ENCODE data around the gene USP31.

DNA sequence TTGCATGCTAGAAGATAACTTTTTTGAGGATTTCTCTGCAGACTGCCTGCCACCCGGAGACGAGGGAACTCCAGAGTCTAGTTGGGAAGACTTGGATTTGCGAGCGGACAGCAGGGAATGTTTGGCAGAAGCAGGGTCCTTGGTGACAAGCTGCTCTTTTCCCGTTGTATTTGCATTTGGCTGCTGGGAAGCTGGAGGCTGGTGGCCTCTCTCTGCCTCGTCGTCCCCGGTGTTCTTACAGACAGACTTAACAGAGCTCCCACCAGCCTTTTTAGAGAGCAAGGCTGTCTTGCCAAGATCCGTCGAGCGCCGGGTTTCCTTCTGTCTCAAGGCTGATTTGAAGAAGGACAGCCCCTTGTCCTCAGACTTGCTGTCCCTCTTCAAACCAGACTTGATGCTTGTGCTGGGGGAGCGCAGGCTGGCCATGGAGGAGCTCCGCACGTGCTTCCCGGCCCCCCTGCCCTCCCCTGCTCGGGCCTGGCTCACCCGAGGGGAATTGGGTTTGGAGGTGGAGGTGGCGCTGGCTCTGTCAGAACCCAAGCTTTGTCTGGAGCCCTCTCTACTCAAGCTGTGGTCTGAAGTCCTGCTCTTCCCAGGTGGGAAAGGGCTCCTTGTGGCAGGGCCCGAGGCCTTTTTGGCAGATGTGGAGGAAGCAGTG lies 81.0 kb downstream of the USP31 start:
- TF ChIP-seq, protein P1, sequence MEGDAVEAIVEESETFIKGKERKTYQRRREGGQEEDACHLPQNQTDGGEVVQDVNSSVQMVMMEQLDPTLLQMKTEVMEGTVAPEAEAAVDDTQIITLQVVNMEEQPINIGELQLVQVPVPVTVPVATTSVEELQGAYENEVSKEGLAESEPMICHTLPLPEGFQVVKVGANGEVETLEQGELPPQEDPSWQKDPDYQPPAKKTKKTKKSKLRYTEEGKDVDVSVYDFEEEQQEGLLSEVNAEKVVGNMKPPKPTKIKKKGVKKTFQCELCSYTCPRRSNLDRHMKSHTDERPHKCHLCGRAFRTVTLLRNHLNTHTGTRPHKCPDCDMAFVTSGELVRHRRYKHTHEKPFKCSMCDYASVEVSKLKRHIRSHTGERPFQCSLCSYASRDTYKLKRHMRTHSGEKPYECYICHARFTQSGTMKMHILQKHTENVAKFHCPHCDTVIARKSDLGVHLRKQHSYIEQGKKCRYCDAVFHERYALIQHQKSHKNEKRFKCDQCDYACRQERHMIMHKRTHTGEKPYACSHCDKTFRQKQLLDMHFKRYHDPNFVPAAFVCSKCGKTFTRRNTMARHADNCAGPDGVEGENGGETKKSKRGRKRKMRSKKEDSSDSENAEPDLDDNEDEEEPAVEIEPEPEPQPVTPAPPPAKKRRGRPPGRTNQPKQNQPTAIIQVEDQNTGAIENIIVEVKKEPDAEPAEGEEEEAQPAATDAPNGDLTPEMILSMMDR (IDR thresholded peaks at IDR 0.05) = no peak
- TF ChIP-seq POLR2A (IDR thresholded peaks at IDR 0.05; ENCODE audit: low read length) = no peak
- no peak for TF ChIP-seq RFX5 (IDR thresholded peaks at IDR 0.05)
- no peak for TF ChIP-seq ZFP36 (IDR thresholded peaks at IDR 0.05; ENCODE audit: borderline replicate concordance, partially characterized antibody)
- no peak for TF ChIP-seq HOXA7 (CRISPR knock-in tag; IDR thresholded peaks at IDR 0.05)
- no peak for TF ChIP-seq MYC (IDR thresholded peaks at IDR 0.05; ENCODE audit: borderline replicate concordance, low read length)
- no peak for TF ChIP-seq EP300 (IDR thresholded peaks at IDR 0.05)
- TF ChIP-seq, protein P2, sequence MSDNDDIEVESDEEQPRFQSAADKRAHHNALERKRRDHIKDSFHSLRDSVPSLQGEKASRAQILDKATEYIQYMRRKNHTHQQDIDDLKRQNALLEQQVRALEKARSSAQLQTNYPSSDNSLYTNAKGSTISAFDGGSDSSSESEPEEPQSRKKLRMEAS (IDR thresholded peaks at IDR 0.05) = no peak
- TF ChIP-seq FOSL2 (IDR thresholded peaks at IDR 0.05) = no peak
- no peak for TF ChIP-seq FOSL2 (CRISPR knock-in tag; IDR thresholded peaks at IDR 0.05)

Measured in A549 (cell line).